ENCODE measurements around the gene SMG7. TPM values are rescaled to one million over a fixed set of nuclear protein-coding genes. Genes with fewer than 3 reads are reported as not detected.

Gene SMG7
- total and polyA plus RNA-seq, 2 of the 4 experiments (the other 2 are of a cell fraction) = 18.1 to 22.6 TPM

- Histone ChIP-seq H3K9me3 (ENCODE audit: control insufficient read depth, insufficient read depth, low read length) (no peaks in the 10 kb centered on the region), H3K27me3 (ENCODE audit: control insufficient read depth, insufficient read depth, low read length) (no peaks in the 10 kb centered on the region), H3K23ac (ENCODE audit: low read depth, low read length) (no peak overlapping the region), H3K56ac (ENCODE audit: extremely low read depth, insufficient read depth, low read length) (no peak overlapping the region), H3K9ac (ENCODE audit: low read depth, low read length) (no peak overlapping the region), H4K5ac (ENCODE audit: low read depth, low read length) (no peak overlapping the region), H4K91ac (ENCODE audit: insufficient read depth, low read depth, low read length) (no peak overlapping the region), H2AK5ac (ENCODE audit: low read depth, low read length) (no peak overlapping the region), H3K18ac (ENCODE audit: low read depth, low read length) (no peak overlapping the region), H2AK9ac (replicated peaks; ENCODE audit: low read depth, low read length, poor library complexity) (no peak overlapping the region), H2BK20ac (ENCODE audit: low read depth, low read length) (no peak overlapping the region), H2BK15ac (ENCODE audit: low read depth, low read length) (no peak overlapping the region), H3K79me1 (ENCODE audit: low read depth in 1 of 2, low read length in 2 of 2) (peaks cover 14 to 17% of the 10 kb centered on the region in 2 experiments), H2BK5ac (ENCODE audit: low read depth, low read length, poor library complexity, severe bottlenecking) (no peak overlapping the region), H3K27ac (ENCODE audit: insufficient read depth, low read length) (no peak overlapping the region), H3K4me3 (ENCODE audit: insufficient read depth, low read depth, low read length) (no peak overlapping the region), H2BK120ac (ENCODE audit: low read depth, low read length) (no peak overlapping the region), H2AFZ (replicated peaks; ENCODE audit: low read length, poor library complexity) (no peak overlapping the region), H3K9me1 (ENCODE audit: insufficient read depth, low read length) (peaks cover 5% of the 10 kb centered on the region), H3K36me3 (ENCODE audit: control insufficient read depth, insufficient read depth, low read length) (peaks cover 11% of the 10 kb centered on the region), H3K4me1 (ENCODE audit: control insufficient read depth, insufficient read depth, low read length) (no peaks in the 10 kb centered on the region), H4K20me1 (ENCODE audit: insufficient read depth, low read length) (no peaks in the 10 kb centered on the region; the same call in 1 of the 2 replicates), H3K4me2 (ENCODE audit: low read depth, low read length) (no peak overlapping the region), H4K8ac (ENCODE audit: low read depth in 2 of 2, low read length in 2 of 2) (no peak overlapping the region), H3K4ac (ENCODE audit: low read depth, low read length) (no peak overlapping the region), H3K14ac (replicated peaks; ENCODE audit: low read depth, low read length) (no peak overlapping the region)
- no TSS peak for BruUV-seq (replicated peaks)
- ChIA-PET POLR2A (ENCODE audit: unreplicated experiment) (no interaction called here), CTCF (no interaction called here)
- intact Hi-C loops (cut with micrococcal nuclease) = no loop called here
- no peak for ATAC-seq (ENCODE audit: low read depth)
- DNase-seq = no peak
- no peak for TF ChIP-seq RCOR1 (IDR thresholded peaks at IDR 0.05; ENCODE audit: insufficient replicate concordance, low read length)
- TF ChIP-seq, protein P1, sequence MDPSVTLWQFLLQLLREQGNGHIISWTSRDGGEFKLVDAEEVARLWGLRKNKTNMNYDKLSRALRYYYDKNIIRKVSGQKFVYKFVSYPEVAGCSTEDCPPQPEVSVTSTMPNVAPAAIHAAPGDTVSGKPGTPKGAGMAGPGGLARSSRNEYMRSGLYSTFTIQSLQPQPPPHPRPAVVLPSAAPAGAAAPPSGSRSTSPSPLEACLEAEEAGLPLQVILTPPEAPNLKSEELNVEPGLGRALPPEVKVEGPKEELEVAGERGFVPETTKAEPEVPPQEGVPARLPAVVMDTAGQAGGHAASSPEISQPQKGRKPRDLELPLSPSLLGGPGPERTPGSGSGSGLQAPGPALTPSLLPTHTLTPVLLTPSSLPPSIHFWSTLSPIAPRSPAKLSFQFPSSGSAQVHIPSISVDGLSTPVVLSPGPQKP (IDR thresholded peaks at IDR 0.05; ENCODE audit: borderline replicate concordance, low read depth, low read length) = no peak
- no peak for TF ChIP-seq CEBPB (IDR thresholded peaks at IDR 0.05; ENCODE audit: low read depth, low read length)
- no peak for TF ChIP-seq NFE2L2 (IDR thresholded peaks at IDR 0.05; ENCODE audit: low read depth, low read length)
- no peak for TF ChIP-seq FOS (IDR thresholded peaks at IDR 0.05; ENCODE audit: low read depth, low read length)
- no peak for TF ChIP-seq SMC3 (IDR thresholded peaks at IDR 0.05; ENCODE audit: low read depth, low read length)
- no CpG with 5 or more reads among the region's 1 CpG for WGBS, 2 experiments (ENCODE audit: extremely low coverage in 2 of 2, insufficient read length in 1 of 2)
- dilution Hi-C loops (cut with HindIII; ENCODE audit: low sequenced_read_pairs, unreplicated experiment) = no loop called here
- in situ Hi-C loops (cut with MboI; ENCODE audit: low sequenced_read_pairs) = no loop called here
Observed at GRCh38 chr1:183522104-183522503, 49.8 kb downstream of the SMG7 start.

Measured in IMR-90 (cell line).